Measurements from ENCODE around the gene KIAA1755. TPM values are rescaled to one million over a fixed set of nuclear protein-coding genes. Genes with fewer than 3 reads are reported as not detected.

The KIAA1755 gene
- total and polyA plus RNA-seq, 2 of the 4 experiments (the other 2 are of a cell fraction), result 2.5 to 5.1 TPM

GRCh38 chr20:38229376-38230252 is 30.9 kb downstream of the KIAA1755 start (continued):
- no peak for TF ChIP-seq ELK1 (IDR thresholded peaks at IDR 0.05; ENCODE audit: borderline replicate concordance, low read depth, low read length)
- TF ChIP-seq SMC3 (IDR thresholded peaks at IDR 0.05; ENCODE audit: low read depth, low read length), result peak; percentile 77
- TF ChIP-seq CEBPB (IDR thresholded peaks at IDR 0.05; ENCODE audit: low read depth, low read length), result no peak

GRCh38 chr20:38228436-38228835 is 32.1 kb downstream of the KIAA1755 start:
- no peak overlapping the region for H4K8ac ChIP-seq (ENCODE audit: low read depth in 2 of 2, low read length in 2 of 2)
- peaks cover 8% of the 10 kb centered on the region for H3K4me1 ChIP-seq (ENCODE audit: control insufficient read depth, insufficient read depth, low read length)
- H2BK15ac ChIP-seq (ENCODE audit: low read depth, low read length), result no peak overlapping the region
- H3K79me1 ChIP-seq (ENCODE audit: low read depth in 1 of 2, low read length in 2 of 2), result no peaks in the 10 kb centered on the region
- no peak overlapping the region for H2BK5ac ChIP-seq (ENCODE audit: low read depth, low read length, poor library complexity, severe bottlenecking)
- H3K4me2 ChIP-seq (ENCODE audit: low read depth, low read length), result no peak overlapping the region
- POLR2A ChIA-PET (ENCODE audit: unreplicated experiment), result no interaction called here
- H3K4me3 ChIP-seq (ENCODE audit: insufficient read depth, low read depth, low read length), result no peak overlapping the region
- H3K23ac ChIP-seq (ENCODE audit: low read depth, low read length), result no peak overlapping the region
- in situ Hi-C loops (cut with MboI; ENCODE audit: low sequenced_read_pairs), result loop anchor here (10.0 kb wide), 1 partner anchor 664 kb away; no protein-coding TSS in a partner anchor
- BruUV-seq (replicated peaks), result no TSS peak
- no peaks in the 10 kb centered on the region for H3K9me1 ChIP-seq (ENCODE audit: insufficient read depth, low read length)
- H3K36me3 ChIP-seq (ENCODE audit: control insufficient read depth, insufficient read depth, low read length), result no peaks in the 10 kb centered on the region
- H3K18ac ChIP-seq (ENCODE audit: low read depth, low read length), result no peak overlapping the region
- CTCF ChIA-PET, result interaction anchor here (1.8 kb wide), 1 partner anchor 77 kb away, joined by 7 read pairs; no protein-coding TSS in a partner anchor
- no peak overlapping the region for H4K5ac ChIP-seq (ENCODE audit: low read depth, low read length)
- no peaks in the 10 kb centered on the region for H4K20me1 ChIP-seq (ENCODE audit: insufficient read depth, low read length)
- no peak for ATAC-seq (ENCODE audit: low read depth)
- H3K4ac ChIP-seq (ENCODE audit: low read depth, low read length), result no peak overlapping the region
- H2BK120ac ChIP-seq (ENCODE audit: low read depth, low read length), result no peak overlapping the region
- no peak overlapping the region for H4K91ac ChIP-seq (ENCODE audit: insufficient read depth, low read depth, low read length)
- H3K14ac ChIP-seq (replicated peaks; ENCODE audit: low read depth, low read length), result no peak overlapping the region
- dilution Hi-C loops (cut with HindIII; ENCODE audit: low sequenced_read_pairs, unreplicated experiment), result no loop called here
- no peak for DNase-seq
- intact Hi-C loops (cut with micrococcal nuclease), result no loop called here
- no peak overlapping the region for H2AK9ac ChIP-seq (replicated peaks; ENCODE audit: low read depth, low read length, poor library complexity)
- no peaks in the 10 kb centered on the region for H3K27me3 ChIP-seq (ENCODE audit: control insufficient read depth, insufficient read depth, low read length)
- 83% methylated on average over 1 of the region's 2 CpGs; no CpG with 5 or more reads in 1 of the 2 experiments for WGBS, 2 experiments (ENCODE audit: extremely low coverage in 2 of 2, insufficient read length in 1 of 2)
- no peak overlapping the region for H3K56ac ChIP-seq (ENCODE audit: extremely low read depth, insufficient read depth, low read length)
- H3K9ac ChIP-seq (ENCODE audit: low read depth, low read length), result no peak overlapping the region
- no peak overlapping the region for H2AFZ ChIP-seq (replicated peaks; ENCODE audit: low read length, poor library complexity)
- H3K27ac ChIP-seq (ENCODE audit: insufficient read depth, low read length), result no peak overlapping the region
- H2BK20ac ChIP-seq (ENCODE audit: low read depth, low read length), result no peak overlapping the region
- H3K9me3 ChIP-seq (ENCODE audit: control insufficient read depth, insufficient read depth, low read length), result no peaks in the 10 kb centered on the region
- no peak overlapping the region for H2AK5ac ChIP-seq (ENCODE audit: low read depth, low read length)
- TF ChIP-seq RFX5 (IDR thresholded peaks at IDR 0.05; ENCODE audit: low read depth, low read length), result no peak
- peak; percentile 78 for TF ChIP-seq USF2 (IDR thresholded peaks at IDR 0.05; ENCODE audit: low read depth, low read length)
- no peak for TF ChIP-seq CHD1 (IDR thresholded peaks at IDR 0.05; ENCODE audit: low read depth, low read length)
- no peak for TF ChIP-seq FOS (IDR thresholded peaks at IDR 0.05; ENCODE audit: low read depth, low read length)
- no peak for TF ChIP-seq BHLHE40 (IDR thresholded peaks at IDR 0.05; ENCODE audit: low read depth, low read length)
- TF ChIP-seq ELK1 (IDR thresholded peaks at IDR 0.05; ENCODE audit: borderline replicate concordance, low read depth, low read length), result no peak
- TF ChIP-seq RAD21 (IDR thresholded peaks at IDR 0.05; ENCODE audit: low read length), result no peak
- TF ChIP-seq CEBPB (IDR thresholded peaks at IDR 0.05; ENCODE audit: low read depth, low read length), result peak; percentile 55
- no peak for TF ChIP-seq MAFK (IDR thresholded peaks at IDR 0.05; ENCODE audit: low read depth, low read length)
- no peak for TF ChIP-seq MXI1 (IDR thresholded peaks at IDR 0.05; ENCODE audit: borderline replicate concordance, low read depth, low read length)
- no peak for TF ChIP-seq POLR2A (IDR thresholded peaks at IDR 0.05; ENCODE audit: low read depth, low read length)
- no peak for TF ChIP-seq SMC3 (IDR thresholded peaks at IDR 0.05; ENCODE audit: low read depth, low read length)

Measured in IMR-90 (cell line).